GM19023 (cell line): ENCODE data around the gene IRAK3.
"Not testable (repeated sequence)": the region's sequence is repeated elsewhere in the genome, so short reads cannot be mapped to it uniquely, and the experiment has no call there.

Experiments
- ATAC-seq: cut with Tn5 transposase; IDR thresholded peaks from one replicate; pipeline ENCODE4 v1.9.1; 2021; ENCODE audit warnings: mild to moderate bottlenecking, moderate library complexity; ENCODE audit not compliant: unreplicated experiment

Gene IRAK3

GRCh38 chr12:66206141-66206540 lies 17.1 kb downstream of the IRAK3 start:
- ATAC-seq: no peak

- ATAC-seq: no peak
These were observed 21.8 kb downstream of the IRAK3 start for GRCh38 chr12:66210840-66211239.

- not testable (repeated sequence) for ATAC-seq
These were observed 22.6 kb downstream of the IRAK3 start for GRCh38 chr12:66211573-66211972.

GRCh38 chr12:66213011-66213410 lies 24.0 kb downstream of the IRAK3 start:
- ATAC-seq: not testable (repeated sequence)

DNA sequence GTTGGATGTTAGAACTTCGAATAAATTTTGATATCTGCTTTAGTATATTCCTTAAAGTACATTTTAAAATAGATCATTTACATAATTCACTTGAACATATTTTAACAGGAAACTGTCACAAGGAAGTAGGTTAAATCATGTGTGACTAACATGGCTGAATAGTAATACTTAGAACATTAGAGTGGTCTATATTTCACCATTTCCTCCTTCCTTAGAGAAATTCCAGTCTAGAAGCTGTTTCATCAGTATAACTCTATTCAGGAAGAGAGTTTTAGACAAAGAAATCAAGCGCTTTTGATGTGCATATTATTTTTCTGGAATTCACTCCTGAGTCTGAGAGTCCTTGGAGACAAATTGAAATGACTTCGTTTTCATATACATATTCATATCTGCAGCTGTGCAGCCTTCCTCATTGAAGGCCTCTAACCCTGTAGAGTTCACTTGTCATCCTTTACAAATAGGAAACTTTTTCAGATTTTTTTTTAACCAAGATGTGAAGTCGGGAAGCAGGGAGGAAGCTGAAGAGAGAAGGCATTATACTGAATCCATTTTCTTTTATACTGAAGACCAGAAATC lies 28.4 kb downstream of the IRAK3 start:
- ATAC-seq: no peak

DNA sequence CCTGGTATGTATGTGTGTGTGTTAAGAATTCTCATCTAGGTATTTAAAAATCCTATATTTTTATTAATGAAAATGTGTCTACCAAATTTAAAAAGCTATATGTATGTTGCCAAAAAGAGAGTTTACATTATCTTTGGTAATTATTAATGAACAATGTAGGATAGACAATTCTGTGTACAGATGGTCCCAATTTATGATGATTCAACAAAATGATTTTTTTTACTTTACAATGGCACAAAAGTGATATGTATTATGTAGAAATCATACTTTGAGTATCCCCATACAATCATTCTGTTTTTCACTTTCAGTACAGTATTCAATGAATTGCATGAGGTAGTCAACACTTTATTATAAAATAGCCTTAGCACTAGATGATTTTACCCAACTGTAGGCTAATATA lies 39.4 kb downstream of the IRAK3 start:
- ATAC-seq: no peak

DNA sequence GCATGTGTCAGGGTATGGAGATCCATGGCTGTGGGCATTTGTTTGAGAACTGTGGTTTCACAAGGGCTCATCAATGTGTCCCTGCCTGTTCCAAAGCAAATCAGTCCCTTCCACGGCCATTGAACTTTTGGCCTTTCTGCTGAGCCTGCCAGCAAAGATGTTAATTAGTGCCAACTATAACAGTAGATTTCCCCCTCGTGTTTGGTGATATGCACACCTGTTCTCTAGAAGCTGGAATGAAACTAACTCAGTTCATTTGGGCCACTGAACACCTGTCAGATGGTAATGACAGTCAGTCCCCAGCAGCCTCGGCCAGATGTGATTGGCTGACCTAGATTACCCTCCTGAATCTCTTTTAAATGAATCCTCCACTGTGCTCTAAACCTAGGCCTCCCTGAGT lies 43.2 kb downstream of the IRAK3 start:
- peak; percentile 50 for ATAC-seq

DNA sequence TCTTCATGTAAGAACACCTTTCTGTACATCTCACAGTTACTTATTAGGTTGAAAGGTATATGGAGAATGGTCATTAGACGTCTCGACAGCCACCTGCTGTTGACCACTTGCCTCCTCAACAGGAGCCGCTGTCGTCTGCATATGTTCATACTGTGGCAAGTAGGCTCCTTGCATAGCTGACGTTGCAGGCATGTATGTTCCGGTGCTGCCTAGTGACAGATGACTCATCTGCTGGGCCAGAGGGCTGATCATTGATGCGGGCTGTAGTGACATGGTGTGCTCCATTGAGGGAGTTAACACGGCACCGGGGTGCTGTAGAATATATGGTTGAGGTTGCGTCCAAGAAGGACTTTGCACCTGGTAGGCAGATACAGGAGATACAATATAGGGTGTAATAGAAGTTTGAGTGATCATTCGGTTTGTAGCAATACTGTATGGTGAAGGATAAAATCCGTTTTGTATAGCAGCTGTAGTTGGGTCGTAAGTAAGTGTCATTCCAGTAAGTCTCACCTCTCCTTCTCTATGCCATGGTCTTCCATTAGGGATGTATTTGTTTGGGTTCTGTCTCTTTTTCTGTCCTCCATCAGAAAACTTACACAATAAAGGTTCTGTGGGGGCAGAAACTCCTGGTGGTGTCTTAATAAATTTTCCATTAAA lies 45.2 kb downstream of the IRAK3 start:
- ATAC-seq: peak; percentile 87

DNA sequence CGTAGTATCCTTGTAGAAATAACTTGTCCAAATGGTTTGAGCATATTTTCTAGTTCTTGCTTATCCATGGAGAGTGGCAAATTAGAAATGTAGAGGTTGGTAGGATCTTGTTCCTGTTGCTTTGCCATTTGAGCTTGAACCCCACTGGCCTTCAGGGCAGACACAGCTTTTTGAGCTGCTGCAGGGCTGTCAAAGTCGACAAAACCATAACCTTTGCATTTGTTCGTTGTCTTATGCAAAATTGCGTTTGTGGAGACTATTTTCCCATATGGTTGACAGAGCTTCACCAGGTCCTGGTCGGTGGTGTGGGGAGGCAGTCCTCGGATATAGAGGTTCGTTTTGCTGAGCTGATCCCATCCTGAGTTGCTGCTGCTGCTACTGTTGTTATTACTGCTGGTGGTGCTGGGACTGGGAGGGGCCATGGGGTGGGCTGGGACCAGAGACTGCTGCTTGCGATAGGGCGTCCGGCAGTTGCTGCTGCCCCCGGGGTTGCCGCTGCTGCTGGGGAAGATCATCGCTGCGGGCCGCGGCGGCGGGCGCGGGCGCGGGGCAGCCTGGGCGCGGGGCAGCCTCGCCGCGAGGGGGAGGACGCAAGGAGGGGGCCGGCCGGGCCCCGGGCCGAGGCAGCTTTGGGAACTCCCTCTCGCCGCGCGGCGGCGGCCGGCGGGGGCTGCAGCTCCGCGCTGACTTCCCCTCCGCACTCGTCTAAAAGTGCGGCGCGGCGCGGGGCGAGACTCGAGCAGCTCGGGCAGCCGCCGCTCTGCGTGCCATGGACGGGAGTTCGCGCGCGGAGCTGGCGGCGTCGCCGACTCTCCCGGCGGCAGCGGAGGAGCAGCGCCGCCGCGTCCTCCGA lies 46.0 kb downstream of the IRAK3 start:
- ATAC-seq: peak; percentile 42

DNA sequence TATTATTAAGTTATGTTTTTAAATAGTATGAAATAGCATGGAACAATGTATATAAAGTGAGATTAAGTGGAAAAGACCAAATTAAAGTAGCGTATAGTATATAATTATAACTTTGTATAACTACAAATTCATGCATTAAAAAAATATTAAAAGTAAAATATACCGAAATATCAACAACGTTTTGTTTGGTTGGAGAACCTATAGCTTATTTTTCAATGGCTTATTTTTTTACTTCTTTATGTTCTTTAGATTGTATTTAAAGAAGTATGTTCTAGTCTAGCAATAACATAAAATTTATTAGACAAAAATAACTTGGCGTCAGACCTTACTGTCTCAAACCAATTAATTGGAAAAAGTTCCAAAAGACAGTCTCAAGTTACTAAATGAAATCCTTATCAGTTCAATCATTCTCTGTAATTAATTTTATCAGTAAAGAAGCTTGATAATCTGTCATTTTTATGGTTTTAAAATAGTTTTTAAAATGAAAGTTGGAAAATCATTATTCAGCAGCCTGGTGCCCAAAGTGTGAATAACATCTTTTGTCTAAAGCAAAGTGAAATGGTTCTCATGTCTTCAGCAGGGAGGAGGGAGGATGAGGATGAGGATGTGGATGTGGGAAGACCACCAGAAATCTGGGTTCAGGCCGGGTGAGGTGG lies 46.7 kb downstream of the IRAK3 start:
- no peak for ATAC-seq

DNA sequence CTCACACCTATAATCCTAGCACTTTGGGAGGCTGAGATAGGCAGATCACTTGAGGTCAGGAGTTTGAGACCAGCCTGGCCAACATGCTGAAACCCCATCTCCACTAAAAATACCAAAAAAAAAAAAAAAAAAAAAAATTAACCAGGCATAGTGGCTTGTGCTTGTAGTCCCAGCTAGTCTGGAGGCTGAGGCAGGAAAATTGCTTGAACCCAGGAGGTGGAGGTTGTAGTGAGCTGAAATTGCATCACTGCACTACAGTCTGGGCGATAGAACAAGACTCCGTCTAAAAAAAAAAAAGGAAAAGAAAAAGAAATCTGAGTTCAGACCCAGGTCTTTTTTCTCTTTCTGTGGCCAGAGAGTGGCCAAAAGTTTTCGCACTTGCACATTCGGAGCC lies 47.3 kb downstream of the IRAK3 start:
- ATAC-seq: not testable (repeated sequence)

DNA sequence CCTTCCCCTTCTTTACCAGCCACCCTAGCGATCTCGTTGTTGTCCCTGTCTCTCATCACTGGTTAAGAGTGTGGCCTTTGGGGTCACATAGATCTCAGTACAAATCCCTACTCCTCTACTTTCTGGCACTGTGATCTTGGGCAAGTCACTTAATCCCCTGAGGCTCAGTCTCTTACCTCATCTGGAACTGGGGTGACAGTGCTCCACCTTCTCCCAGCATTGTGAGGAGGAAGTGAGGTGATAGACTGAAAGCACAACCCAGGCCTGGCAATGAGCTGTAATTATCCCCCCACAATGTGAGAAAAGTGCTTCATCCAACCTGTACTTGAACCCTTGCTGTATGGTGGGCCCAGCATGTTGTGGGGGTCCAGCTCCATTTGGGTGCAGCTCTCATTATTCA lies 48.0 kb downstream of the IRAK3 start:
- no peak for ATAC-seq

GRCh38 chr12:66237505-66238175 lies 48.6 kb downstream of the IRAK3 start:
- ATAC-seq: no peak

DNA sequence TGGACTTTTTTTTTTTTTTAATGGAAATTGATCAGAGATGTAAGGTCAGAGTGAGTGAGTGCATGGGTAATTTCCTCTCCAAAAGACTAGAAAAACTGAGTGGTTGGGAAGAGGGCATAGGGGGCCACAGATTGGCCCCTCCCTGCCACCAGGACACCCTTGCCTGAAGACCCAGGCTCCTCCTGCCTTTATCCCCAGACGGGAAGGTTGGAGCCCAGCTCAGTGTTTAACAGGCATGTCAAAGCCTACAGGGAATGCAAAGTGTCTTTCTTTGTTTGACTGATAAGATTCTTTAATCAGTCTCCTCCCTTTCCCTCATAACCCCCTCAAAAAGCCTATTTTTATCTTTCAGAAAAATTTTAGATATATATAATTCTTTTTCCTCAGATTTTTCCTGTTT lies 50.3 kb downstream of the IRAK3 start:
- no peak for ATAC-seq

GRCh38 chr12:66240096-66240820 lies 51.2 kb downstream of the IRAK3 start:
- ATAC-seq: no peak

DNA sequence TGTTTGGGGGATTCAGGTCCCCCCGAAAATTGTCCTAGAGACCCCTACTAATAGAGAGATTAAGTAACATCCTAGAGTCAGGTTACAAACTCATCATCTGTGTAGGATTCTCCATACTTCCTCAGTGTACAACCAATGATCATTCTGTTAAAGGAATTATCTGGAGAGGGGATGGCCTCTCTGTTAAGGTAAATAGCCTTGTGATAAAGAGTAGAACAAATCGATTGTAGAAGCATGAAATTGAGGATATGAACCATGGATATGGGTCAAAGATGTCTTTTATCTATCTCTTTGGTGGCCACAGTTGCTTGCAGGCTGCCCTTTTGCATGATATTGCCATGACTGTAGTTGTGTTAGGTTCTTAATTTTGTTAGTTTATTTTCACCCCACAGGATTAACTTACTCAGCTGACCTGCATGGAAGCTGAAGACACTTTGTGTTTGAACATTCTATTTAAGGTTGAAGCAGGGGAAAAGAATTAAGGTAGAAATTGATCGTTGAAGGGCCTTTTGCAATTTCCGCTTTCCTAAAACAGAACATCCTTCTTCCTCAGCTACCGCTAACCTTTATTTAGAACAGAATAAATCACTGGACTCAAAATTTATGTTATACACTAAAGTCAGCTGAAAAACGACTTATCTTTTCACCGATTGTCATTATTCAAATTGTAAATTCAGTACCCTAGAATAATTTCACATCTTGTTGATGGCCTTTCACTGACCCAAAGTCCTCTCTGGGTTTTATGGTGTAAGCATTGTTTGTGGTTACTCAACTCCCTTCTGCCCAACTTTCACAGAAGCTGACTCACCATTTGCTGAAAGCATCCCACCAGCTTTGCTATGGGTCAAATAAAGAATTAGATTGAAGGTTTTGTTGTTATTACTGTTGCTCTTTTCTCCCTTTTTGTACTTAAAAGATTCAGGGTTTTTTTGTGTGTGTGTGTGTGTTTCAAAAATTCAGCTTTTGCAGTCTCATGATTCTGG lies 52.3 kb downstream of the IRAK3 start:
- ATAC-seq: no peak

DNA sequence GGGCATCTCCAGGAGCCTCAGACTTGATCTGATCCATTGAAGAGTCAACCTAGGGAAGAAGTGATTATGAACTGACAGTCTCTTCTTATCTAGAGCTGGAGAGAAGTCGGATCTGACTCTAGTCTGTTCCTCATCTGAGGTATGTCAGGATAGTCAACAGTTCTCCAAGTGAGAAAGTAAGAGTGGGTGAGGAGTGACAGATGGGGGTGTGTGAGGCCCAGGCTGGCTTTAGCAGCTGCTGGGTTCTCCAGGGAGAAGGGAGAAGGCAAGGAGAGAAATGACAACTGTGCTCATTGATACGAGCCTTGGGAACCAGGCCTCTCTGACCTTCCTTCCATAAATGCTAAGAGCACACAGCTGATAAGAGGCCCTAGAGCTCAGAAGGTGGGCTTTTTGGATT lies 53.3 kb downstream of the IRAK3 start:
- ATAC-seq: no peak

DNA sequence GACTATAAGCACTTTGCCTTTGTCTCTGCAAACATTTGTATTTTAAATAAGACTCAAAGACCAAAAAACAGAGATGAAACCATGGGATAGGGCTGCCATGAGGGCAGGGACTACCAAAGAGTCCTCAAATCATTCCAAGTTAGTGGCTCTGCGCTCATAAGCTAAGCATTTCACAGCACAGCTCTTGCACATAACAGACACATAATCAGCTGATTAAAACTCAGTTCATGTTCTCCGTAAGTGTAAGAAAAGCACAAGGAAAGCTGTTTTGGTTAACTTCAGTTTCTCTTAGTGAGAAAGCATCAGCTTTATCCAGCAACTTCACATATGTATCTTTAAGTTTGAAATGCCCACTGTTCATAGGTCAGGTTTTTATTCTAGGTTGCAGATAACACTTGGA lies 54.9 kb downstream of the IRAK3 start:
- no peak for ATAC-seq

GRCh38 chr12:66244446-66244845 lies 55.4 kb downstream of the IRAK3 start:
- ATAC-seq: no peak
